NCI-H187 (cell line): ENCODE measurements around the gene ST6GAL2.

ENCODE experiments used
- DNase-seq, 2 experiments: peaks; one replicate each; lab custom pipeline; 2025; lab: John Stamatoyannopoulos, UW

ST6GAL2 gene, protein sequence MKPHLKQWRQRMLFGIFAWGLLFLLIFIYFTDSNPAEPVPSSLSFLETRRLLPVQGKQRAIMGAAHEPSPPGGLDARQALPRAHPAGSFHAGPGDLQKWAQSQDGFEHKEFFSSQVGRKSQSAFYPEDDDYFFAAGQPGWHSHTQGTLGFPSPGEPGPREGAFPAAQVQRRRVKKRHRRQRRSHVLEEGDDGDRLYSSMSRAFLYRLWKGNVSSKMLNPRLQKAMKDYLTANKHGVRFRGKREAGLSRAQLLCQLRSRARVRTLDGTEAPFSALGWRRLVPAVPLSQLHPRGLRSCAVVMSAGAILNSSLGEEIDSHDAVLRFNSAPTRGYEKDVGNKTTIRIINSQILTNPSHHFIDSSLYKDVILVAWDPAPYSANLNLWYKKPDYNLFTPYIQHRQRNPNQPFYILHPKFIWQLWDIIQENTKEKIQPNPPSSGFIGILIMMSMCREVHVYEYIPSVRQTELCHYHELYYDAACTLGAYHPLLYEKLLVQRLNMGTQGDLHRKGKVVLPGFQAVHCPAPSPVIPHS

DNA sequence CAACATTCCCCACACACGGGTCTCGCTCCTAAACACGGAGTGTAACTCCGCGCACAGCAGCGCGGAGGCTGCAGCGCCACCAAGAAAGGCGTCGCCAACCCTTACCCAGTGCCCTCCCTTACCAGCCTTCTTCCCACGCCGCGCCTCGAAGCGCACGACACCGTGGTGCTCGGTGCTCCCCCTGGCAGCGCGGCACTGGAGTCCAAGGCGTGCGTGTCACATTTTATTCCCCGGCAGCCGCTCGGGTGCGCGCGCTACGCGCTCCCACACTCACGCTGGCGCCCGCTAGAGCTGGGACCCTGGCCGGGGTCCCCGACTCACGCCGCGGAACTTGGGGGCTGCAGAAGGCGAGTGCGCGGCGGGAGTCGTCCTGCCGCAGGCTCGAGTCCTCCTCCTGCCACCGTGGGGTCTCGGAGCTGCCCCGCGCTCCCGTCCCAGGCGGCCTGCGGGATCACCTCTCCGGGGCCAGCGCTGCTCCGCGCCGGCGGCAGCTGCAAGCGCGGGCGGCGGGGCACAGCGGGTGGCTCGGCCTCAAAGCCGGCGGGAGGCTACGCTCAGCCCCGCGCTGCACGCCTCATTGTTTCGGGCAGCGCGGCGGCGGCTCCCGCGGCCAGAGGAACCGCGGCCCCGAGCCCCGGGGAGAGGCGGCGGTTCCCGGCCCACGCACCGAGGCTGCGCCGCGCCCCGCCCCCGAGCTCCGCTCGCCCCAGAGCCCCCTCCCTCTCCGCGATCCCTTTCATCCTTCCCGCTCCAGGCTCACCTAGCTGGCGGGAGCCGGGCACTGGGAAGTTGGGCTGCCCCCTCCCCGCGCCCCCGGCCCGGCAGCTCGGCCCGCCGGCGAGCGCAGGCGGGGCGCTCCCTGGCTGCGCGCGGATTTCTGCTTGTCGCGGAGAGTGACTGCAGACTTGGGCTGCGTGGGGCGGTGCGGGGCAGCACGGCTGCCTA lies at the start of gene ST6GAL2:
TSS of gene ST6GAL2 (minus strand) at position 197 of the 945 bp plus-strand sequence. CDS start 42,190 bp downstream, outside the sequence.
- no peak for DNase-seq

GRCh38 chr2:106932644-106933043 lies 46.7 kb upstream of the ST6GAL2 start:
- no peak for DNase-seq

GRCh38 chr2:106931717-106932335 lies 45.9 kb upstream of the ST6GAL2 start:
- DNase-seq, result no peak

GRCh38 chr2:106921451-106921850 lies 35.5 kb upstream of the ST6GAL2 start:
- no peak for DNase-seq

DNA sequence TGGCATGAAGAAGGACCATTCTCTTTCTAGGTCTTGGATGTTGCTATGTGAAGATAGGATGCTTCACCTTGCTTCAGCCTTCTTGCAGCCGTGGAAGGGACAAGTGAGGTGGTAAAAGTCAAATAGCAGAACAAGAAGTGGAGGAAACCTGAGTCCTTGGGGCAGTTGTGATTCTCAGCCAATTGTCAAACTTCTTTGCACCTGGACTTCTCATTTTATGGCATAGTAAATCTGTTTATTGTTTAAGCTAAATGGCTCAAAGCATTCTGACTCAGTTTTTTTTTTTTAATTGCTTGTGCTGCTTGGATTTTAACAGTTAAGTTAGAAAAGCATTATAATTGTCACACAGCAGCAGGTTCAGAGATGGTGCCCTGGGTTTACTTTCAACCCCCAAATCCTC lies 33.0 kb upstream of the ST6GAL2 start:
- DNase-seq, result no peak

- no peak for DNase-seq
Measured at GRCh38 chr2:106904242-106904641, 18.3 kb upstream of the ST6GAL2 start.

- no peak for DNase-seq
Measured at GRCh38 chr2:106899786-106900530, 14.0 kb upstream of the ST6GAL2 start.

DNA sequence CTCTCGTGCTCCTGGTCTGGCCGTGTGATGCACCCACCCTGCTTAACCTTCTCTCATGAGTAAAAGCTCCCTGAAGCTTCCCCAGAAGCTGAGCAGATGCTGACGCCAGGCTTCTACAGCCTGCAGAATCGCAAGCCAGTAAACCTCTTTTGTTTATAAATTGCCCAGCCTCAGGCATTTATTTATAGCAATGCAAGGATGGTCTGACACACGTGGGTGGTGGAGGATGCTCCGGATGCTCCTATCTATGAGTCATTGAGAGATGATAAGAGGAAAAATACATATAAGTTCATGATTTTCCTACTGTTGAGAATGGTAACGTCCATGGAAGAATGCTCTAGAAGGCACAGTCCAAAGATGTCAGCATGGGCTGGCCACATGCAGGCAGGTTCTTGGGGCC lies 8.6 kb upstream of the ST6GAL2 start:
- DNase-seq, result no peak

DNA sequence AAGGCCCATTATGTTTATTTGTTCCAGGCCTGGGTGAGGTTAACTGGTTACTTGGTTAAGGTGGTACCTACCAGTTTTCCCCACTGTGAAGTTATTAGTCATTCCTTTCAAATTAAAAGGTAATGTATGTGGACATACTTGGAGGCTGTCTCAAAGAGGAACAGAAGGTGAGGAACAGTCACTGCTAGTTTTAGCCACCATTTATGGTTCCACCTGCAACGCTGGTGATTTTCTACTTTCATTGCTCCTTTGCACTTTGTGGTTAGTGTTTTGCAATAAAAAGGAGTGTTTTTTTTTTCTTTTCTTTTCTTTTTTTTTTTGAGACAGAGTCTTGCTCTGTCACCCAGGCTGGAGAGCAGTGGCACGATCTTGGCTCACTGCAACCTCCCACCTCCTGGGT lies 6.1 kb upstream of the ST6GAL2 start:
- DNase-seq, result no peak

GRCh38 chr2:106890606-106891005 lies 4.6 kb upstream of the ST6GAL2 start:
- no peak for DNase-seq

- DNase-seq, result no peak
Measured at GRCh38 chr2:106886916-106887758, 1.2 kb upstream of the ST6GAL2 start.

GRCh38 chr2:106885329-106885728 lies 638 bp downstream of the ST6GAL2 start:
- no peak for DNase-seq

- no peak for DNase-seq
Measured at GRCh38 chr2:106882673-106883072, 3.3 kb downstream of the ST6GAL2 start.

DNA sequence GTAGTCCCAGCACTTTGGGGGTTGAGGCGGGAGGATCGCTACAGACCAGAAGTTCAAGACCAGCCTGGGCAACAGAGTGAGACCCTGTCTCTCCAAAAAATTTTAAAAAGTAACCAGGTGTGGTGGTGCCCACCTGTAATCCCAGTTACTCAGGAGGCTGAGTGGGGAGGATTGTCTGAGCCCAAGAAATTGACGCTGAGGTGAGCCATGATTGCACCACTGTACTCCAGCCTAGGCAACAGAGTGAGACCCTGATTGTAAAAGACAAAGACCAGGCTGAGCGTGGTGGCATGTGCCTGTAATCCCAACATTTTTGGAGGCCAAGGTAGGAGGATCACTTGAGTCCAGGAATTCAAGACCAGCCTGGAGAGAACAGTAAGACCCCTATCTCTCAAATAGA lies 7.8 kb downstream of the ST6GAL2 start:
- DNase-seq, result no peak

DNA sequence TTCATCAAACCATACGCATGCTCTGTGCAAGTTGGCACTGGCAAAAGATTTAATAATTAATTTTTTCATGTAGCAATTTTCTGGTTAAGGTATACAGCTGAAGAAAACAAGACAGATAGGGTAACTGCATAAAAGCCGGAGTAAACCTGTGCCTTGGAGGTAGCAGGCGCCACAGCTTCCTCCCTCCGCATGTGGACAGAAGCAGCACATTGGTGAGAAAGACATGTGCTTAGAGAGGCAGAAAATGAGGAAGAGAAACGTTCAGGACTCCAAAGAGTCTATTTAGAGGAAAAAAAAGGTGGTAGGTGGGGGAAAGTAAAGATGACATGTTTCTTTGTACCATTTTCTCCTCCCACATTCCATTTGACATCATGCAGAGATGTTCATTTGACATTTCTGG lies 9.3 kb downstream of the ST6GAL2 start:
- no peak for DNase-seq

GRCh38 chr2:106869512-106870275 lies 16.3 kb downstream of the ST6GAL2 start:
- DNase-seq, result no peak

DNA sequence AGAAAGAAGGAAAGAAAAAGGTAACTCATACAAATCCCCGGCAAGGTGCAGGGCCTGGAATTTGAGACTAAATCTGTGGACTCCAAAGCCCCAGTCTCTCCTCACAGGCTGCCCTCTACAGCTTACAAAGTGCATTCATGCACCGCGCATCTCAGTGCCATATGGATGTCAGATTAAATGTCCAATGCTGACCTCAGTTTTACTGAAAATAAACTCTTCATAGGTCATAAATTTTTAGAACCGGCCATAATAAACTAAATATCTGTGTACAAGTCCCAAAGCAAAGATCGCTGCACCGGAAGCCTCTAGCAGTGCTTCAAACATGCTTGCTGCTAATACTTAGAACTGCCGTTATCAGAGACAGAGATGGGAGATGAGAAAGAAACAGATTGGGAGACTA lies 17.7 kb downstream of the ST6GAL2 start:
- DNase-seq, result no peak

GRCh38 chr2:106867196-106867953 lies 18.6 kb downstream of the ST6GAL2 start:
- no peak for DNase-seq

GRCh38 chr2:106866641-106867040 lies 19.3 kb downstream of the ST6GAL2 start:
- DNase-seq, result no peak
